NCI-H146 treated with DMSO at 0.1 percent for 48 hours (cell line): ENCODE results near the gene EFCAB6.

Experiments used
- DNase-seq: peaks from one replicate; lab custom pipeline; 2025; ENCODE audit not compliant: unreplicated experiment; lab: John Stamatoyannopoulos, UW

The EFCAB6 gene

GRCh38 chr22:43487311-43488030 is 324.6 kb downstream of the EFCAB6 start:
- no peak for DNase-seq

- no peak for DNase-seq
These were observed 326.5 kb downstream of the EFCAB6 start for GRCh38 chr22:43485502-43486089.

DNA sequence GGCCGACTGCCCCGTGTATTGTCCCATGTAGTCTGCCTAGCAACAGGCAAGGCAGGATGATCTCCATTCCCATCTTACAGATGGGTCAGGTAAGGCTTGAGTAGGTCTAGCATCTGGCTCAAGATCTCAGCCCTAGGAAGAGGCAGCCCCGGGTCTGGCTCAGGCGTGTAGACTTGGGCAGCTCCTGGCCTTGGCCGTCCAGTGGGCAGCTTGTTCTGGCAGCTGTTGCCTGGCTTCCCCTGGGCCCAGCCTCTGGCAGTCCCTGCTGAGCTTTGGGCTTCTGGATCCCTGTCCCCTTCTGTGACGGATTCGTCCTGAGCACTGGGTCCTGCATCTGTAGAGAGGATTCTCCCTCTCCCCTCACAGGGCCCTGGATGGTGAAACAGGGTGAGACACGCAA is 327.9 kb downstream of the EFCAB6 start:
- DNase-seq = no peak

DNA sequence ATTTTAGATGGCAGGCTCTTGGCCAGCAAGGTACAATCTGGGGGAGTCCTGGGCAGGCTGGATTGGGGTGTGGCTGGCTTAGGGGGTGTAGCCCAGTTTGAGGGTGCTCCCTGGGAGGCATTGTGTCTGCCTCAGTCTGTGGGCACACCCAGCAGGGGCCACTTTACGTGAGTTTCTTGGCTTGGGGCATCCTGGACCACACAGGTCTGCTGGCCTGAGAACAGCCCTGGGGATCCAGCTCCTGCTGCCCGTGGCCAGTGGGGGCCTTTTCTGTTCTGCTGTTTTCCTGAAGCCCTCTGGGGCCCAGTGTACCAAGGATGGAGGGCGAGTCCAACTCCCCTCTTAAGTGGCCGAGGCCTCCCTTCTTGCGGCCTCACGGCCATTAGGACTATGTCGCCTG is 328.4 kb downstream of the EFCAB6 start:
- no peak for DNase-seq

- no peak for DNase-seq
These were observed 328.8 kb downstream of the EFCAB6 start for GRCh38 chr22:43483266-43483665.

DNA sequence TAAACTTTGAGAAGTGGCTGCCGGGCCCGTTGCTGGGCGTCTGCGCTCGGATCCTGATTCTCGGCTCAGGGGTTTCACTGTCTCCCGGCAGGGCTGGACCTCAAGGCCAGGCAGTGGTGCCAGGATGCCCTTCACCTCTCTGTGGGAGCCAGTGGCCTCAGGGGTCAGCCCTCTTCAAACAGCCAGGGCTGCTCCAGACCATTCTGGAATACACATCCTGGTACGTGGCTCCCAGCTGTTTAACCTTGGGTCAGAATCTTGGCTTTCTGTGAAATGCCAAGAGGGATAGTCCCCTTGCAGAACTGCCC is 329.8 kb downstream of the EFCAB6 start:
- no peak for DNase-seq

- DNase-seq = no peak
These were observed 330.4 kb downstream of the EFCAB6 start for GRCh38 chr22:43481568-43482317.

DNA sequence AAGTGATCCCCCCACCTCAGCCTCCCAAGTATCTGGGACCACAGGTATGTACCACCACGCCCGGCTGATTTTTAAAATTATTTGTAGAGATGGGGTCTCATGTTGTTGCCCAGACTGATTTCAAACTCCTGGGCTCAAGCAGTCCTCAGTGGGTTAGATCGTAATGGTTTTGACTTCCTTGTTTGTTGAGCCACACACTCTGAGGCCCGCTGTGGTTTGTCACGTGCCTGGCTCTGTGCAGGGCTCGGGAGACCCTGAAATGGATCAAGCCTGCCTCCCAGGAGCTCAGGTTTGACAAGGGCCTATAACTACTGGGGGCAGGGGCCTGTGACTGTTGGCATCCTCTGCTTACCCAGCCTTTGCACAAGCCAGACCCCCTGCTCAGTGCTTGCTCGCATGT is 332.1 kb downstream of the EFCAB6 start:
- DNase-seq = no peak

DNA sequence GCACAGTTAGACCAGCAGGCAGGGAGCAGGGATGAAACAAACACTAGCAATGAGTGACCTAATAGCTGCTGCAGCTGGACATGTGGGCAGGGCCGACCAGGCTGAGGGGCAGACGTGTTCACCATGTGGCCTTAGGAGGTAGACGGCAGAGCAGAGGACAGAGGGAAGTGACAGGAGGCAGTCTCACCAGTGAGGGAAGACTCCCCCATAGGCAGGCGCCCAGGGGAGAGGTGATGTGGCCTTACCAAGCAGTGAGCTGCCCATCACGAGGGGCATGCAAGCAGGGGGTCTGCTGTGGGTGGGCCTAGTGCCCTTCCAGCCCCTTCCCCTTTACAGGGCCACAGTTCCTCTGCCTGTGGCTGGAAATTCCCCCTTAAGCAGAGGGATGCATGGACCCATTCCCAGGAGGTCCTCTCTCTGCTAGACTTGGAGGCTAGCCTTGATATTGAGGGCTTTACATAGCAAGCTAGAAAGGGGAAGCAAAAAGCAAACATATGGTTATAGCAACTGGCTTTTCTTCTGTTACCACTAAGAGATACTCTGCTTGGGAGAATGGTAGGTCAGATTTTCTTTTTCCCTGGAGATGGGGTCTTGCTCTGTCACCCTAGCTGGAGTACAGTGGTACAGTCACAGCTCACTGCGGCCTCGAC is 332.7 kb downstream of the EFCAB6 start:
- no peak for DNase-seq
